ENCODE data around the gene PEX1.

DNA sequence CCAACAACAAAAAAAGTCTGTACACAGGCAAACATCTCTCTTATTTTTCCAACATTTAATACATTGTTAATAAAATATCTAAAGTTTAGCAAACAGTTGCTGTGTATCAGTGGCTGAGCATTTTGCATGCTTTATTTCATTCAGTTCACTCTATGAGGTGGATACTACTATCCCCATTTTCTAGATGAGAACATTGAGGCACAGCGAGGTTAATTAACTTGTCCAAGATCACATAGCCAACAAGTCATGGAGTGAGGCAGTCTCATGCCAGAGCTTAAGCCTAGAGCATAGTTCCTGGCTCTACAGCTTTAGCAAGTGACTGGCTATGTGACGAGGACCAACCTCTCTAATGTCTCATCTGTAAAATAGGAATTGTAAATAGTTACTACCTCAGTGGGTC lies 76.7 kb downstream of the PEX1 start:
- TF ChIP-seq, protein P1, sequence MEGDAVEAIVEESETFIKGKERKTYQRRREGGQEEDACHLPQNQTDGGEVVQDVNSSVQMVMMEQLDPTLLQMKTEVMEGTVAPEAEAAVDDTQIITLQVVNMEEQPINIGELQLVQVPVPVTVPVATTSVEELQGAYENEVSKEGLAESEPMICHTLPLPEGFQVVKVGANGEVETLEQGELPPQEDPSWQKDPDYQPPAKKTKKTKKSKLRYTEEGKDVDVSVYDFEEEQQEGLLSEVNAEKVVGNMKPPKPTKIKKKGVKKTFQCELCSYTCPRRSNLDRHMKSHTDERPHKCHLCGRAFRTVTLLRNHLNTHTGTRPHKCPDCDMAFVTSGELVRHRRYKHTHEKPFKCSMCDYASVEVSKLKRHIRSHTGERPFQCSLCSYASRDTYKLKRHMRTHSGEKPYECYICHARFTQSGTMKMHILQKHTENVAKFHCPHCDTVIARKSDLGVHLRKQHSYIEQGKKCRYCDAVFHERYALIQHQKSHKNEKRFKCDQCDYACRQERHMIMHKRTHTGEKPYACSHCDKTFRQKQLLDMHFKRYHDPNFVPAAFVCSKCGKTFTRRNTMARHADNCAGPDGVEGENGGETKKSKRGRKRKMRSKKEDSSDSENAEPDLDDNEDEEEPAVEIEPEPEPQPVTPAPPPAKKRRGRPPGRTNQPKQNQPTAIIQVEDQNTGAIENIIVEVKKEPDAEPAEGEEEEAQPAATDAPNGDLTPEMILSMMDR (IDR thresholded peaks at IDR 0.05; ENCODE audit: insufficient read depth, low read length, poor library complexity, severe bottlenecking): no peak
- no peak for TF ChIP-seq EZH2phosphoT487 (conservative IDR thresholded peaks at IDR 0.05; ENCODE audit: low read length)
